Inferior parietal cortex (tissue), 1 donor: ENCODE results near the gene STK35.
"Not testable (repeated sequence)": the region's sequence is repeated elsewhere in the genome, so short reads cannot be mapped to it uniquely, and the experiment has no call there.

Source experiments
- DNase-seq: peaks from one replicate; pipeline ENCODE4 v3.0.0-alpha.2; 2016; ENCODE audit errors: extremely low spot score

Gene STK35

GRCh38 chr20:2183381-2183780 is 81.8 kb downstream of the STK35 start:
- DNase-seq, result no peak

GRCh38 chr20:2184933-2185332 is 83.3 kb downstream of the STK35 start:
- DNase-seq, result not testable (repeated sequence)

DNA sequence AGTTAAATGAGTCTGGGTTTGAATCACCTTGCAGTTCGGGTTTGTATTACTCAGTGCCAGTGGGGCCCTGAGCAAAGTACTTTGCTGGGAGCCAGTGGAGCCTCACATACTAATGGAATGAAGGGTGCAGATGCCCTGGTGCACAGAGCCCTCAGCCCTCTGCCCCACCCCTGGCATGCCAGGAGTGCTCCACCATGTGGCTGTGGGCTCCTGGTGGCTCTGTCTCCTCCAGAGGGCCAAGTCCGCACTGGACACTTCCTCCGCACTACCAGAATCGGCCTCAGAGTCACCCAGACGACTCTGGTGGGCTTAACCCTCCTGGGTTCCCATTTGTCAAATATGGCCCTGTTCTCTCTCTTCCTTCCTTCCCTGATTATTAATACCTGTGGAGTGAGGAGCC is 94.0 kb downstream of the STK35 start:
- DNase-seq, result no peak

DNA sequence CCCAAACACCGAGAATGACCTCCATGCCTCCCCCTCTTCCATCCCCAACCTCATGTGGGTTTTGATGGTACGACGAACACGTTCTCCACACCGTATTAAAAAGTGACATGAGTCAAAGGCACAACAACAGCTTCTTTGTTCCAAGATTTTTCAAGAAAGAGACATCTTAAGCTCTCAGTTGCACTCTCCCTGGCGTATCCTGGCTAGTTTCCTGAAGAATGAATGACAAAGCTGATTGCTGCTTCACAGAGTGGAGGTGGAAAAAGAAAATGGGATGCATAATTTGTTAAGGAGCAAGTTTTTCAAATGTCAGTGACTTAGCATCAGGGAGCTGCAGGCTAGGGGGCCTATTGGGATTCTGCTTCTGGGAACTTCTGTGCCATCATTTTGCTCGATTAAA is 95.5 kb downstream of the STK35 start:
- DNase-seq, result no peak
